HG02798 (cell line): Measurements from ENCODE around the gene NOS1AP.

Source experiments
- ATAC-seq: cut with Tn5 transposase; IDR thresholded peaks from one replicate; pipeline ENCODE4 v1.9.1; 2021; ENCODE audit warnings: mild to moderate bottlenecking; ENCODE audit not compliant: unreplicated experiment, poor library complexity

NOS1AP gene

GRCh38 chr1:162372159-162373071, 302.9 kb downstream of the NOS1AP start:
- ATAC-seq, result no peak

- ATAC-seq, result no peak
These were observed 303.6 kb downstream of the NOS1AP start for GRCh38 chr1:162373072-162373427.

GRCh38 chr1:162373541-162374260, 304.2 kb downstream of the NOS1AP start:
- ATAC-seq, result no peak

- ATAC-seq, result no peak
These were observed 304.9 kb downstream of the NOS1AP start for GRCh38 chr1:162374406-162374805.

- no peak for ATAC-seq
These were observed 306.0 kb downstream of the NOS1AP start for GRCh38 chr1:162375463-162375862.

GRCh38 chr1:162376691-162377090, 307.2 kb downstream of the NOS1AP start, which contains the start of gene SPATA46:
Gene SPATA46 (minus strand): TSS chr1:162376854. CDS start chr1:162376790, 64 bp downstream.
- no peak for ATAC-seq

- no peak for ATAC-seq
These were observed 310.8 kb downstream of the NOS1AP start for GRCh38 chr1:162380061-162380846.

GRCh38 chr1:162381383-162381782, 311.9 kb downstream of the NOS1AP start, which contains the start of gene C1orf226:
Gene C1orf226 (plus strand): TSS chr1:162381728. CDS start chr1:162381902, 174 bp downstream.
- ATAC-seq, result no peak

GRCh38 chr1:162381941-162382750, 312.7 kb downstream of the NOS1AP start:
- no peak for ATAC-seq

GRCh38 chr1:162383091-162383490, 313.6 kb downstream of the NOS1AP start:
- no peak for ATAC-seq

GRCh38 chr1:162383516-162383915, 314.0 kb downstream of the NOS1AP start:
- ATAC-seq, result no peak

GRCh38 chr1:162384116-162384515, 314.6 kb downstream of the NOS1AP start:
- ATAC-seq, result no peak

- no peak for ATAC-seq
These were observed 315.2 kb downstream of the NOS1AP start for GRCh38 chr1:162384601-162385279.

- no peak for ATAC-seq
These were observed 315.8 kb downstream of the NOS1AP start for GRCh38 chr1:162385280-162385623.

GRCh38 chr1:162385702-162386101, 316.2 kb downstream of the NOS1AP start:
- ATAC-seq, result no peak

GRCh38 chr1:162386292-162387225, 317.1 kb downstream of the NOS1AP start:
- ATAC-seq, result no peak

GRCh38 chr1:162387226-162388082, 318.0 kb downstream of the NOS1AP start:
- no peak for ATAC-seq
